Upper lobe of right lung (tissue), 1 donor: ENCODE data around the gene NCKAP1. TPM values are rescaled to one million over a fixed set of nuclear protein-coding genes. Genes with fewer than 3 reads are reported as not detected.

Experiments used
- ATAC-seq: fragments of 200-7000 bp; cut with Tn5 transposase; one replicate; pipeline ENCODE4 v1.9.1; 2020; ENCODE audit warnings: mild to moderate bottlenecking, moderate library complexity
- DNase-seq: peaks from one replicate; pipeline ENCODE4 v3.0.0-alpha.2; 2020
- H3K27ac ChIP-seq: fragments of 200-600 bp; one replicate; pipeline ENCODE4 v1.8.0; 2022
- H3K27me3 ChIP-seq: fragments of 200-600 bp; one replicate; pipeline ENCODE4 v1.8.0; 2022; ENCODE audit warnings: mild to moderate bottlenecking
- H3K36me3 ChIP-seq: fragments of 200-600 bp; one replicate; pipeline ENCODE4 v1.8.0; 2022
- H3K4me1 ChIP-seq: fragments of 200-600 bp; one replicate; pipeline ENCODE4 v1.8.0; 2022
- H3K4me3 ChIP-seq: fragments of 200-600 bp; one replicate; pipeline ENCODE4 v1.8.0; 2022; ENCODE audit warnings: mild to moderate bottlenecking
- H3K9me3 ChIP-seq: fragments of 200-600 bp; one replicate; pipeline ENCODE4 v1.8.0; 2022
- CTCF ChIP-seq: fragments of 200-600 bp; IDR thresholded peaks from one replicate; pipeline ENCODE4 v1.8.0; 2022; ENCODE audit warnings: antibody characterized with exemption
- intact Hi-C: fragments of 100-400 bp; cut with DNase I; formaldehyde crosslinking; loops from one replicate; pipeline ENCODE4 v1.11.0; 2022
- total RNA-seq: library from RNA; stranded (reverse); fragmentation: NEBNext Ultra II Directional; extraction: Animal tissue kit (Norgen Biotek cat#: 25700); gene quantifications from one replicate; pipeline ENCODE4 v1.2.1, GENCODE V29; 2021
- donor health status: DM: no; HTN: yes; CAD: no; lungs with severe emphysema.

Gene NCKAP1
- total RNA-seq, 1 donor from 2014 or later = 117 TPM

DNA sequence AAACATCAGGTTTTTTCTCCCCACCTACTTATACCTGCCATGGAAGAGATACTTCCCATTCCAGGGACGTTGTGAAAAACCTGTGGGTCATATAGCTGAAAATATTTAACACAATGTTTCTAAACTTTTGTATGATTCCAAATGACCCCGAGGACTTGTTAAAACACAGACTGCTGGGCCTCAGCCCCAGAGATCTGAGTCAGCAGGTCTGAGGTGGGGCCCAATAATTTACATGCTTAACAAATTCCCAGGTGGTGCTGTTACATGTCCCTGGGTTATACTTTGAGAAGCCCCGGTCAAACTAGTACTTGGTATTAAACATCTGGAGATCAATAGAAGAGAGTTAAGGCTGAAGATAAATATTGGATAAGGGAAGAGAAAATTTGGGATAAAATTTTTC, 100.4 kb downstream of the NCKAP1 start:
- intact Hi-C loops = no loop called here
- Histone ChIP-seq H3K4me3 (no peak overlapping the region), H3K4me1 (no peaks in the 10 kb centered on the region), H3K36me3 (peaks cover 60% of the 10 kb centered on the region), H3K9me3 (no peaks in the 10 kb centered on the region), H3K27me3 (no peaks in the 10 kb centered on the region), H3K27ac (no peak overlapping the region)
- no peak for DNase-seq
- TF ChIP-seq CTCF = no peak
- no peak for ATAC-seq

- DNase-seq (no peak), ATAC-seq (no peak)
- Histone ChIP-seq H3K27me3 (no peaks in the 10 kb centered on the region), H3K27ac (no peak overlapping the region), H3K4me3 (no peak overlapping the region), H3K4me1 (no peaks in the 10 kb centered on the region), H3K36me3 (peaks cover 54% of the 10 kb centered on the region), H3K9me3 (no peaks in the 10 kb centered on the region)
- intact Hi-C loops = no loop called here
- no peak for TF ChIP-seq CTCF
Measured at GRCh38 chr2:182933629-182934028, 104.6 kb downstream of the NCKAP1 start.

- DNase-seq (no peak), ATAC-seq (no peak)
- Histone ChIP-seq H3K4me1 (no peaks in the 10 kb centered on the region), H3K4me3 (no peak overlapping the region), H3K9me3 (no peaks in the 10 kb centered on the region), H3K27ac (no peak overlapping the region), H3K27me3 (no peaks in the 10 kb centered on the region), H3K36me3 (peaks cover 68% of the 10 kb centered on the region)
- no peak for TF ChIP-seq CTCF
- intact Hi-C loops = no loop called here
Measured at GRCh38 chr2:182929972-182930371, 108.3 kb downstream of the NCKAP1 start.

- intact Hi-C loops = no loop called here
- Histone ChIP-seq H3K27me3 (no peaks in the 10 kb centered on the region), H3K9me3 (no peaks in the 10 kb centered on the region), H3K36me3 (peaks cover 56% of the 10 kb centered on the region), H3K27ac (no peak overlapping the region), H3K4me3 (no peak overlapping the region), H3K4me1 (no peaks in the 10 kb centered on the region)
- no peak for ATAC-seq
- no peak for DNase-seq
- no peak for TF ChIP-seq CTCF
Measured at GRCh38 chr2:182924306-182924705, 114.0 kb downstream of the NCKAP1 start.

DNA sequence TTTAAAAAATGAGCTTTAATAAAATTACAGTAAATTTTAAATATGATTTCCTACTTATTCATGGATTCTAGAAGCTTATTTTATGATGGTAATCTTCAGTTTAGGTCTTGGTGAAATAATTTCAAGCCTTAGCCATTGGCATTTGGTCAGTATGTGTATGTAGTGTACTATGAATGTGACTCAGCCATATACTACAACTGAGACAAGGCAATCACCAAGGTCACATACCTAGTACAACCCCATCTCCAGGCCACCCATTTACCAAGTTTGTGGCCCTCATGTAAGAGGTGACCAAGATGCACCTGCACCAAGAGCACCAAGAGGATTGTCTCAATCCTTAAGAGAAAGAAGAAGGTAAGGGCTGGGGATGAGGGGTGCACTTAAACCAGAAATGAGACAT, 117.0 kb downstream of the NCKAP1 start:
- no peak overlapping the region for H3K27ac ChIP-seq
- no peak for TF ChIP-seq CTCF
- no peaks in the 10 kb centered on the region for H3K9me3 ChIP-seq
- no peaks in the 10 kb centered on the region for H3K27me3 ChIP-seq
- ATAC-seq (no peak), DNase-seq (no peak)
- no peaks in the 10 kb centered on the region for H3K4me1 ChIP-seq
- intact Hi-C loops = no loop called here
- peaks cover 33% of the 10 kb centered on the region for H3K36me3 ChIP-seq
- no peak overlapping the region for H3K4me3 ChIP-seq

DNA sequence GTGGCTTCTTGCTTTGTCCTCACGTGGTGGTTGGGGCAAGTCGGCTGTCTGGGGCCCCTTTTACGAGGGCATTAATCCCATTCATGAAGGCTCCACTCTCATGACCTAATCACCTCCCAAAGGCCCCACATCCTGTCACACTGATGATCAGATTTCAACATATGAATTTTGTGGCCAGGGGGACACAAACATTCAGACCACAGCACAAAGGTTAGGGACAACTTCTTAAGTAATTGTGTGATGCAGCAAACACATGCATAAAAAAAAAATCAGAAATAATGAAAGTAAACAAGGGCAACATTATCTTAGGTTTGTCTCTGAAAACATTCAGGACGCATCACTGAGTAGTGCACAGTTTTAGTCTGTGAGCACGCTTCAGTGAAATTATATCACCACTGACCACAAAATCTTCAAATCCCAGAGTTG, 117.6 kb downstream of the NCKAP1 start:
- intact Hi-C loops = no loop called here

More for the DNA sequence above, 117.6 kb downstream of the NCKAP1 start:
- Histone ChIP-seq H3K27ac (no peak overlapping the region), H3K9me3 (no peaks in the 10 kb centered on the region), H3K4me3 (no peak overlapping the region), H3K4me1 (no peaks in the 10 kb centered on the region), H3K36me3 (peaks cover 27% of the 10 kb centered on the region), H3K27me3 (no peaks in the 10 kb centered on the region)
- no peak for TF ChIP-seq CTCF
- no peak for ATAC-seq
- no peak for DNase-seq
